Esophagus squamous epithelium (tissue), 4 donors: ENCODE results near the gene WRAP73.

Source experiments
- CTCF ChIP-seq, 6 experiments: fragments of 450-650 bp in 4 of 6; fragments of 200-600 bp in 2 of 6; sonication (generic) in 2 of 6; IDR thresholded peaks; one replicate each; pipeline ENCODE4 v1.5.1; 2016 to 2019; ENCODE audit warnings: antibody characterized with exemption in 6 of 6, mild to moderate bottlenecking in 4 of 6, moderate library complexity in 4 of 6
- POLR2A ChIP-seq, 4 donors: fragments of 450-650 bp; IDR thresholded peaks; one replicate each; pipeline ENCODE4 v1.6.1; 2017; ENCODE audit warnings: antibody characterized with exemption in 4 of 4, mild to moderate bottlenecking in 4 of 4, moderate library complexity in 3 of 4

- no peak for TF ChIP-seq CTCF (IDR thresholded peaks at IDR 0.05)
- no peak for TF ChIP-seq POLR2A (IDR thresholded peaks at IDR 0.05)
Observed at GRCh38 chr1:3645247-3645646, 4.7 kb downstream of the WRAP73 start.
